Vagina (tissue), 2 donors: ENCODE results near the gene RNF135.

ENCODE experiments used
- CTCF ChIP-seq, 3 experiments: fragments of 450-650 bp in 2 of 3; fragments of 200-600 bp in 1 of 3; sonication (generic) in 1 of 3; IDR thresholded peaks; one replicate each; pipeline ENCODE4 v1.5.1; 2017 to 2019; ENCODE audit warnings: antibody characterized with exemption in 3 of 3, mild to moderate bottlenecking in 2 of 3, moderate library complexity in 2 of 3
- POLR2A ChIP-seq, 2 donors: fragments of 450-650 bp; IDR thresholded peaks; one replicate each; pipeline ENCODE4 v1.6.1; 2017; ENCODE audit warnings: antibody characterized with exemption in 2 of 2, mild to moderate bottlenecking in 2 of 2, moderate library complexity in 2 of 2
- POLR2AphosphoS5 ChIP-seq, 2 donors: sonication (generic); formaldehyde crosslinking; IDR thresholded peaks; one replicate each; pipeline ENCODE4 v1.9.0; 2017; ENCODE audit warnings: antibody characterized with exemption in 2 of 2, mild to moderate bottlenecking in 2 of 2, low read depth in 1 of 2; ENCODE audit not compliant: insufficient read depth in 1 of 2

GRCh38 chr17:30997842-30998241, 27.0 kb downstream of the RNF135 start:
- TF ChIP-seq CTCF (IDR thresholded peaks at IDR 0.05) (no peak), POLR2A (IDR thresholded peaks at IDR 0.05) (no peak), POLR2AphosphoS5 (IDR thresholded peaks at IDR 0.05; ENCODE audit: insufficient read depth in 1 of 2, low read depth in 1 of 2) (no peak)
